ENCODE results near the gene TEC.

DNA sequence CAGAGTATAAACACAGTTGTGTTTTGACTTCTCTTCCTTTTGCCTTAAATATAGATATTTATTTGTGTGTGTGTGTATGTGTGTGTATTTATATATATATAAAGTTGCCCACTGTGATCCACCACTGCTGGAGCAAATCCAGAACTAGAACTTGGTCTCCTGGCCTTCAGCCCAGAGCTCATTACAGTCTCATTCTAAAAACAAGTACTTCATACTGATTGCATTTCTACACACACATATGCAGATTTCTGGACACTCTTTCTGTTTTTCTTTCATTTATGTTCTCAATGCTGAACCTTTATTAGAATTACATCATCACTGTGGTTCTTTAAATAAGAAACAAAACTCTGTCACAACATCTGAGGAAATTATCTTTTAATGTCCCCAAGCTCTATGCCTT, 136.0 kb downstream of the TEC start:
- no peak for TF ChIP-seq POLR2A (IDR thresholded peaks at IDR 0.05)
- TF ChIP-seq, protein P1, sequence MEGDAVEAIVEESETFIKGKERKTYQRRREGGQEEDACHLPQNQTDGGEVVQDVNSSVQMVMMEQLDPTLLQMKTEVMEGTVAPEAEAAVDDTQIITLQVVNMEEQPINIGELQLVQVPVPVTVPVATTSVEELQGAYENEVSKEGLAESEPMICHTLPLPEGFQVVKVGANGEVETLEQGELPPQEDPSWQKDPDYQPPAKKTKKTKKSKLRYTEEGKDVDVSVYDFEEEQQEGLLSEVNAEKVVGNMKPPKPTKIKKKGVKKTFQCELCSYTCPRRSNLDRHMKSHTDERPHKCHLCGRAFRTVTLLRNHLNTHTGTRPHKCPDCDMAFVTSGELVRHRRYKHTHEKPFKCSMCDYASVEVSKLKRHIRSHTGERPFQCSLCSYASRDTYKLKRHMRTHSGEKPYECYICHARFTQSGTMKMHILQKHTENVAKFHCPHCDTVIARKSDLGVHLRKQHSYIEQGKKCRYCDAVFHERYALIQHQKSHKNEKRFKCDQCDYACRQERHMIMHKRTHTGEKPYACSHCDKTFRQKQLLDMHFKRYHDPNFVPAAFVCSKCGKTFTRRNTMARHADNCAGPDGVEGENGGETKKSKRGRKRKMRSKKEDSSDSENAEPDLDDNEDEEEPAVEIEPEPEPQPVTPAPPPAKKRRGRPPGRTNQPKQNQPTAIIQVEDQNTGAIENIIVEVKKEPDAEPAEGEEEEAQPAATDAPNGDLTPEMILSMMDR (IDR thresholded peaks at IDR 0.05) = no peak
